ENCODE measurements around the gene MYOT.
"Not testable (repeated sequence)": the region's sequence is repeated elsewhere in the genome, so short reads cannot be mapped to it uniquely, and the experiment has no call there.

MYOT gene

DNA sequence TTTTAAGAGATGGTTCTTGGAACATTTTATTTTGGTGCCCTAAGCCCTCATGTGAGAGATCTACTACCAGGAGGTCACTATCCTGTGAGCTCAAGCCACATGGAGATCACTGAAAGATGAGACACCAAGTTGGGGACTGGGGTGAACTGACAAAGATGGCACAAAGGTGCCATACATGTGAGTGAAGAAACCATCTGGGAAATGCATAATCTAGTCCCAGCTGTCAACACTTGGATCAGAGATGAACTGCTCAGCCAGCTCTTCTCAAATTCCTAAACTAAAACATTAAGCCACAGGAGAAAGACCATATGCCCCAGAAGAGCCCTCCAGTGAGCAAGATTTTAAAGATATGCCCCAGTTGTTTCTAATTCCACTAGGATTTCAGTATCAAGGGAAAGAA, 22.2 kb upstream of the MYOT start:
- no peak for DNase-seq (ENCODE audit: low read depth)
- no peak overlapping the region for H3K4me3 ChIP-seq (ENCODE audit: low read depth, low read length)

DNA sequence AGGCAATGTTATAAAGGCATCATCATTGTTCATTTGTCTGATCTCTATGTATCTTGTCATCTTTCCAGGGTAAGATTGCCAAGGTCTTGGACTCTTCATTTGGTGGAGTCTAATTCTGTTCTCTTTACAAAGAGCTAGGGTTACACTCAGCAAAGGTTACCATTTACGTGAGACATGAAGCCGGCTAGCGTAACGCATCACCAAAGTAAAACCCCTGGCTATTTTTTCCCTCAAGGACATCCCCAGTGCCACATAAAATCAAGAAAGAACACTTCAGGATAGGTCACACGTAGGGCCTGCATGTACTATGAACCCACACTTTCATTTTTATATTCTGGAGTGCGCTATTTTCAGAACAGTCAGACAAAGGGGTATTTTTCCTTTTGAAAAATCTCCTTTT, 20.0 kb upstream of the MYOT start:
- H3K4me3 ChIP-seq (ENCODE audit: low read depth, low read length), result no peak overlapping the region
- DNase-seq (ENCODE audit: low read depth), result no peak

DNA sequence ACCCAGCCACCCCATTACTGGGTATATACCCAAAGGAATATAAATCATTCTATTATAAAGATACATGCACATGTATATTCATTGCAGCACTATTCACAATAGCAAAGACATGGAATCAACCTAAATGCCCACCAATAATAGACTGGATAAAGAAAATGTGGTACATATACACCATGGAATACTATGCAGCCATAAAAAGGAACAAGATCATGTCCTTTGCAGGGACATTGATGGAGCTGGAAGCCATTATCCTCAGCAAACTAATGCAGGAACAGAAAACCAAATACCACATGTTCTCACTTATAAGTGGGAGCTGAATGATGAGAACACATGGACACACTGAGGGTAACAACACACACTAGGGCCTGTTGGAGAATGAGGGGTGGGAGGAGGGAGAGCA, 14.5 kb upstream of the MYOT start:
- DNase-seq (ENCODE audit: low read depth); H3K4me3 ChIP-seq (ENCODE audit: low read depth, low read length): not testable (repeated sequence)

DNA sequence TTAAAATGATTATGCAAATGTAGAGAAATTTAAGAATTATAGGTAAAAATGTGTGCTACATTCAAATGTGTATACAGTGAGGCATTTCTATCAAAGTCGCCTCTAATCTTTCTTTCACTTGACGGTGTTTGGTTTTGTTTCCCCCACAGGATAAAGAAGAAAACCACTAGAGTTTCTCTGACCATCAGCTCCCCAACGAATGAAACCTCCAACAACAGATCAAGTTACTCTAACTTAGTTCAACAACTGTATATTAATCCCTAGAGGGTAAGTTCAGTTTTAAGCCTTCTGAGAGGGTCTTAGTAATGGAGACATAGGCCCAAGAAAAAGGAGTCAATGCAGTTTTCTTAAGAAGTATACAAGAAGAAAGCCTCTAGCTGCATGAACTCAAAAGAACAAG, 11.5 kb upstream of the MYOT start:
- DNase-seq (ENCODE audit: low read depth), result no peak
- no peak overlapping the region for H3K4me3 ChIP-seq (ENCODE audit: low read depth, low read length)

DNA sequence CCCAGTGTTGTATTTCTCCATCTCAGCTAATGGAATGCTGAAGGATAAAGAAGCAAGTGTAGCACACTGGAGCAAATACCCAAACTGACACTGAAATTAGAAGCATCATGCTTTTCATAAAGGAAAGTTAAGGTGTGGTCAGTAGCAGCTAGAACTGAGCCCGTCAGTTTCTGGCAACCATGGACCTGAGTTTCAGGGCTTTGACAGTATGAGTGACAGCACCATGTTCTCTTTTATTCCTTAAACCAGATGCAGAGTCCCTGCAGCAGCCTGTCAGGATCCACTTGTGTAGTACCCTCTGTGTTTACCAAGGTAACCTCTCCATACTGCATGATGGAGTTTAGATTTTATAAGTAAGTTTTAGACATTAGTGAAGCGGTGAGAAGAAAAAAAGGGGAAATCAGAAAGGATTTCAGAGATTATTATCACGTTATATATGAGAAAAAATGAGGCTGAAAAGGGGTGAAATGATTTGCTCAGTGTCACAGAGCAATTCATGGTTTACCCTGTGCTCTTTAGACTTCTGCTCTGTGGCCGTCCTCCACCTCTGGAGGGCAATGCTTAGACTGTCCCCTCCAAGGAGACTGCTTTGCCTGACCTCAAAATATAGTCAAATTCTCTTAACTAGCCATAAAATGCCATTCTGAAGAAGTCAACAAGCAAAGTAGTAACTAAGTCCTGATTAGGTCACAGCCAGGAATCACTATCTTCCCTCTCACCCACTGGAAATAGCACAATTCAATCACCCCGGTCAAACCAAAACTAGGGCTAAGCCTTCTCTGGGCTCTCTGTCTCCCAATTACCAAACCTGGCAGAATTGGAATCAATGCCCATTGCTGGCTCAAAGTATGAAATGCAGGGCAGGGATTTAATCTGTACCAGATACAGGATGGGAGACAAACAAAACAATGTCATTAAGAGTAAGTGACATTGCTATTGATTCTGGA, 10.5 kb upstream of the MYOT start:
- no peak for DNase-seq (ENCODE audit: low read depth)
- no peak overlapping the region for H3K4me3 ChIP-seq (ENCODE audit: low read depth, low read length)

DNA sequence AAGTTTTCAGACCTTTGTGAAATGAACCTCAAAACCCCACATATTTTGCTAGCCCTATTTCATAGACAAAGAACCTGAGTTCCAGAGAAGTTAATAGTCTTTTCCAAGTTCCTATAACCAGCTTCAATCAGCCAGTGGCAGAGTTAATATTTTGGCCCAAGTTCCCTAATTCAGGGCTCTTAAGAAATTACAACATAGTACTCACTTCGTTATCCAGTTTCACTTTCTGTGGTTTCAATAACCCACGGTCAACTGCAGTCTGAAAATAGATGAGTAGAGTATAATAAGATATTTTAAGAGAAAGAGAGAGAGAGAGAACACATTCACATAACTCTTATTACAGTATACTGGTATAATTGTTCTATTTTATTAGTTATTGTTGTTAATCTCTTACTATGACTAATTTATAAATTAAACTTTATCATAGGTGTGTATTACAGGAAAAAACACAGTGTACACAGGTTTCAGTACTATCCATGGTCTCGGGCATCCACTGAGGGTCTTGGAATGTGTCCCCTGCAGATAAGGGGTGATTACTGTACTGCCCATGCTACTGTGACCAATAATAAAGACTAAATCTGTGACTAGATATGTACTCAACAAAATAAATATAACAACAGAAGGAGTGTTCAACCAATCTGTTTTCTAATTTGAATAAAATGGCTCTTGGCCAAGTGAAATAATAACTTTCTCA, 9.3 kb upstream of the MYOT start:
- no peak overlapping the region for H3K4me3 ChIP-seq (ENCODE audit: low read depth, low read length)

DNA sequence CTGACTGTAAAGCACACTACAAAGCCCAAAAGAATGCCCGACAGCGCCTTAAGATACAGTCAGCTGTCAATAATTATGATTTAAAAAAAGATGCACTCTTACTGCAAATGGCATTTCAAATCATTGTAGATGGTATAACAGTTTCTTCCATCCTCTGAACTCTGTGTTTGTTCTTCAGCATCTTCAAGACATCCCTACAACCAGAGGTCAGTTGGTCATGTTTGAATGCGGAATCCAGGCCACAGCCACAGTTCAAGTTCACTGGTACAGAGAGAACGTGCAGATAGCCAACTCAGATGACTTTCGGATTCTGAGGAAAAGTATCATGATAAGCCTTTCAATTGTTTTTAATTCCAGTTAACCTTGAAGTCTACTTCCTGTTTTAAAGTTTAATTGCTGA, 8.7 kb upstream of the MYOT start:
- H3K4me3 ChIP-seq (ENCODE audit: low read depth, low read length), result no peak overlapping the region
- no peak for DNase-seq (ENCODE audit: low read depth)

More for the DNA sequence above, 9.3 kb upstream of the MYOT start:
- no peak for DNase-seq (ENCODE audit: low read depth)

DNA sequence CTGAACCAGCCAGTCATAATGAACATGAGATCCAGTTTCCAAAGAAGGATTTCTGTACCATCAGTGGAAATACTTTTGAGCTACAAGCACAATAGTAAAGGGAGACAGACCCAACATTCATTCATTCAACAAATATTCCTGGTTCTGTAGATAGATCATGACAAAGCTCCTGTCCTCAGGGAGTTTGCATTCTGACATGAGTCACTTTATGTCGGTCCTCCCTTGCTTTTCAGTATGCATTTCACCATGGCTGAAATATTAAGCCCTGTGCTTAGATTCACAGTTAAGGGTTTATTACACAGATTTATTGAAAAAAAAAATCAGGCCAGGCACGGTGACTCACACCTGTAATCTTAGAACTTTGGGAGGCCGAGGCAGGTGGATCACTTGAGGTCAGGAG, 5.4 kb upstream of the MYOT start:
- DNase-seq (ENCODE audit: low read depth), result no peak
- H3K4me3 ChIP-seq (ENCODE audit: low read depth, low read length), result no peak overlapping the region

DNA sequence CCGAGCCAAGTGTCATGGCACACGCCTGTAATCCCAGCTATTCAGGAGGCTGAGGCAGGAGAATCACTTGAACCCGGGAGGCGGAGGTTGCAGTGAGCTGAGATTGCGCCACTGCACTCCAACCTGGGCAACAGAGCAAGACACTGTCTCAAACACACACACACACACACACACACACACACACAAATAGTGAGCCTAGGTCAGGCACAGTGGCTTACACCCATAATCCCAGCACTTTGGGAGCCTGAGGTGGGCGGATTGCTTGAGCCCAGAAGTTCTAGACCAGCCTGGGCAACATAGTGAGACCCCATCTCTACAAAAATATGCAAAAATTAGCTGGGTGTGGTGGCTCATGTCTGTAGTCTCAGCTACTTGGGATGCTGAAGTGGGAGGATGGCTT, 4.0 kb upstream of the MYOT start:
- not testable (repeated sequence) for DNase-seq (ENCODE audit: low read depth); H3K4me3 ChIP-seq (ENCODE audit: low read depth, low read length)

DNA sequence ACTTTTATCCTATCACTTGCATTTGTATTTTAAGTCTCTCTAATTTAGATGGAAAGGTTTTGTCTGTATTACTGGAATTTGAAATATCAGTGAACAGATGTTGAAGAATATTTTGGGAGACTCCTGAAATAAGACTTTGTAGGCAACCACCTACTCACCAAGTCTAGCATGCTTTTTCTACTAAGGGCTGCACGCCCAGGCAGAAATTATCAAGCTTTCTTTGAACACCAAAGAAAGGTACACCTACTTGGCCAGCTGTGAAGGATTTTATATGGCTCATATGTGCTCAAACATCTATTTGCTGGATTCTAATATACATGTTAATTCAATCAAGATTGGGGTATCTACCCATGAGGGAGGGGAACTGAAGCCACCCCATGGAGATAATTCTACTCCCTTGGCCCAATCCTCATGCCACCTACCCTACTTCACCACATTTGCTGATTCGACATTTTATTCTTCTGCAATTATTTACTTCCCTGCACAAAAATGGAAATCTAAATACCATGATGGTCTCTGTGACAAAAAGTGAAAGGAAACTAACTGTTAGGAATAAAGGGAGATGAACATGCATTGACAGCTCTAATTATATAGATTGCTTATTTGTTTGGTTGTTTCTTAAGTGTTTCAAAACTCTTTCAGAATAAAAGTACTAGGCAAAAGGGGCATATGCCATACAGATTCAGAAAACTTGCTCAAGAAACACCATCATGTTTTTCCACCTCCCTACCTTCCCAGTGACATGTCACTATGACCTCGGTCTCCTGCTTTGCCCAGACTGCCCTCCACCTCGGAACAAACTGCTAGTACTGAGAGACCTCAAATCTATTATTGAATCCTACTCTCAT, 895 bp upstream of the MYOT start:
- no peak for DNase-seq (ENCODE audit: low read depth)
- H3K4me3 ChIP-seq (ENCODE audit: low read depth, low read length), result no peak overlapping the region

DNA sequence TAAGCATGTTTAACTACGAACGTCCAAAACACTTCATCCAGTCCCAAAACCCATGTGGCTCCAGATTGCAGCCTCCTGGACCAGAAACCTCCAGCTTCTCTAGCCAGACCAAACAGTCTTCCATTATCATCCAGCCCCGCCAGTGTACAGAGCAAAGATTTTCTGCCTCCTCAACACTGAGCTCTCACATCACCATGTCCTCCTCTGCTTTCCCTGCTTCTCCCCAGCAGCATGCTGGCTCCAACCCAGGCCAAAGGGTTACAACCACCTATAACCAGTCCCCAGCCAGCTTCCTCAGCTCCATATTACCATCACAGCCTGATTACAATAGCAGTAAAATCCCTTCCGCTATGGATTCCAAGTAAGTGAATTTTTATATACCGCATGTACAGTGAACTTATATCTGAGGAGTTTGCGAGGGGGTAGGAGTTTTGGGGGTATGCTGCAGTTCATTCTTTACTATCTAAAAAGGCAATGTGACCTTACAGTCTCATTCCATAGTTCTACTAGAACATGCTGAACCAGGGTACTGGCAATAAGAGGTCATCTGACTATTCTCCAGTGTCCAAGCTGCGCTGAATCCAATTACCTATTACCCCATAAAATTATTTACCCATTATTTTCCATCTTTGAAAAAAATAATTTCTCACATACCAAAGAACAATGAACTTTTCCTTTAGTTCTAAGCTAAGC, 3.1 kb downstream of the MYOT start:
- no peak for DNase-seq (ENCODE audit: low read depth)
- no peak overlapping the region for H3K4me3 ChIP-seq (ENCODE audit: low read depth, low read length)

DNA sequence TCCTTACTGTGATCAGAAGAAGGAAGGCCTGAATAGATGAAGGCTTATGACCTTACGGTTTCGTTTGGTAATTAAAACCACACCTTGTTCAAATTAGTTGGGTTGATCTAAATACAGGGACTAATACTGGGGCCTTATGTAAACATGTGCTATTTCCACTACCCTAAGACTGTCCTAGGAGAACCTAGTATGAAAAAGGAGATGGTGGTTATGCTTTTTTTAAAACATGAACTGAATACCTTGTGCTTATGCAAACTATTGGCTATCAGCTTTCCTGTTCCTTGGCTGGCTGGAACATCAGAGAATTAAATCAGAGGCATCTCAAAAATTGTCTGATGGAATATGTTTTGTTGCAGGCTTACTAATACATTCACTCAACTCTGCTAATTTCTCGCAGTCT, 3.9 kb downstream of the MYOT start:
- no peak for DNase-seq (ENCODE audit: low read depth)
- H3K4me3 ChIP-seq (ENCODE audit: low read depth, low read length), result no peak overlapping the region

DNA sequence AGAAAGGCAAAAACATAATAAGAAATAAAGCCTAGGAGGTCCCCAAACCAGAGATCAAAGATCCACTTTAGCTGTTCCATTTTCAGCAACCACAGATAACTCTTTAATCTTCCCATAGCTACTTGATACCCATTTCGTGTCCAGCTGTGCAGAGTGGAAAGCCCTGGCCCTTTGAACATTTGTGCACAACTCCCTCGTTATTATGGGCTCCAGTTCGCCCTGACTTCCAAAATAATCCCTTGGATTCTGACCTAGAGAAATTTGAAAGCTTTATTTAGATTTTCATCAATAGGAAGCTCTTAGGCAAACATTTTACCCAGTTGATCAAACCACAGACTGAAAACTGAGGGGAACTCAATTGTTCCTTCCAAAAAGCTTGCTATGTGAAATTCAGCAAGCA, 4.8 kb downstream of the MYOT start:
- no peak for DNase-seq (ENCODE audit: low read depth)
- H3K4me3 ChIP-seq (ENCODE audit: low read depth, low read length), result no peak overlapping the region

DNA sequence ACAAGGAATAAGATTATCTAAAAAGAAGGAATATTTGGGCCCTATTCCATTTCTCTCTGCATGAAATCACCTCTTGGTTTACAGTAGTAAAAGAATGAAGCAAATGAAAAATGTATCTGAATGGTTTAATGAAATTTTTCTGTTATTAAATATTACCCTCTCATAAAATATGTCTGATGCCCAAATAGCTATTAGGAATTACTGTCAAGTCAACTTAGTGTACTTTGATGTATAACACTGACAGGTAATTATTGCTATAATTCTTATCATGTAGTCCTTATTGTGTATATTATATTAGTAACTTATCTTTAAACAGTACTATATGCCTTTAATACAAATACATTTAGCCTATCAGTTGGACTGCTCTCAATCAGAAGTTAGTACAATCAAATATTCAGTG, 8.4 kb downstream of the MYOT start:
- H3K4me3 ChIP-seq (ENCODE audit: low read depth, low read length), result no peak overlapping the region
- DNase-seq (ENCODE audit: low read depth), result no peak

DNA sequence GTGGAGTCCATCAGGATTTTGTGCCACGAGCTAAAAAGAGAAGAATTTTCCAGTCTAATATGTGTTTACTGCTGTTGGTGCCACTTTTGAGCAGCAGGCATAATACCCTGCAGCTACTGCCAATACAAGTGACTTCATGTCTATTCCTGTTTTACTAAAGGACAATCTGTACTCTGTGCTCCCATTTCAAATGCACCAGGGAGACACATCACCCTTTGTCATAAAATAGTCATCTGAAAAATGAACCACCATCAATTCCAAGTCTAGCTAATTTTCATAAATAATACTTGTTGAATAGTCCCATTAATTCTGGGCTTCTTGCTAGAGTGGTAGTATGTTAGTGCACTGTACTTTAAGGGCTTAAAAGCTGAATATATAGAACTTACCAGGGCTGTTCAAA, 12.7 kb downstream of the MYOT start:
- no peak for DNase-seq (ENCODE audit: low read depth)
- H3K4me3 ChIP-seq (ENCODE audit: low read depth, low read length), result no peak overlapping the region

DNA sequence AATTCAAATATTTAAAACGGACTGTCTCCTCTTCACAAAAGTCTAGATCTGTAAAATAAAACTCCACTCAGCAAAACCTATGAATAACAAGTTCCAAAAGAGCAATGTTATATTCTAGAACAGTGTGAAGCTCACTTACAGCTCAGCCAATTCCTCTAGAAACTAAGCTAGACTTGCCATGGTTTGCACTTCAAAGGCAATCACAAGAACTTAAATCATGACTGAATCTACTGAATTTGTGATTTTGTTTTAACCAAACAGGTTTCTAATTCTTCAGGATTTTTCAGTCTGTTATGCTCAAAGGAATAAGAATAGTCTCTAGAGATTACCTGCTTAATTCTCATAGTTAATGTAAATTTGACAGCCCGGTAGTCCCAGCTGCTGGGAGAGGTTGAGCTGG, 20.2 kb downstream of the MYOT start:
- DNase-seq (ENCODE audit: low read depth), result no peak
- no peak overlapping the region for H3K4me3 ChIP-seq (ENCODE audit: low read depth, low read length)

DNA sequence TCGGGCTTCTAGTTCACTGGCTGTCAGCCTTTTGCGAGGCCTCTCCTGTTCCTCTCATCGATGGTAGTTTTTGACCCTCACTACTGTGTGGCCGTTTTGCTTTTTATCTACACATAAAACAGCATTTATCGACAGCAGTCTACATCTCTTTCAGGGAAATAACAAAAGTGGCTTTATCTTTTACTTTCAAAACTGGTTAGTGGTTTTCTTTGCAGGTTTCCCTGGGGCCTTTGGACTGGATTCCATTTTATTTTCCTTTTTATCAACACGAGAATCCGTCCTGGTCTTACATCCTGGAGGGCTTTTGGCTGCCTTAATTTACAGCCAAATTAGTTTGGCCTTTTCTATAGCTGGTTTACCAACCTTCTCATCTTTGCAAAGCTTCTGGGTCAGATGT, 20.8 kb downstream of the MYOT start:
- H3K4me3 ChIP-seq (ENCODE audit: low read depth, low read length), result peak overlapping the region; percentile 59
- no peak for DNase-seq (ENCODE audit: low read depth)

DNA sequence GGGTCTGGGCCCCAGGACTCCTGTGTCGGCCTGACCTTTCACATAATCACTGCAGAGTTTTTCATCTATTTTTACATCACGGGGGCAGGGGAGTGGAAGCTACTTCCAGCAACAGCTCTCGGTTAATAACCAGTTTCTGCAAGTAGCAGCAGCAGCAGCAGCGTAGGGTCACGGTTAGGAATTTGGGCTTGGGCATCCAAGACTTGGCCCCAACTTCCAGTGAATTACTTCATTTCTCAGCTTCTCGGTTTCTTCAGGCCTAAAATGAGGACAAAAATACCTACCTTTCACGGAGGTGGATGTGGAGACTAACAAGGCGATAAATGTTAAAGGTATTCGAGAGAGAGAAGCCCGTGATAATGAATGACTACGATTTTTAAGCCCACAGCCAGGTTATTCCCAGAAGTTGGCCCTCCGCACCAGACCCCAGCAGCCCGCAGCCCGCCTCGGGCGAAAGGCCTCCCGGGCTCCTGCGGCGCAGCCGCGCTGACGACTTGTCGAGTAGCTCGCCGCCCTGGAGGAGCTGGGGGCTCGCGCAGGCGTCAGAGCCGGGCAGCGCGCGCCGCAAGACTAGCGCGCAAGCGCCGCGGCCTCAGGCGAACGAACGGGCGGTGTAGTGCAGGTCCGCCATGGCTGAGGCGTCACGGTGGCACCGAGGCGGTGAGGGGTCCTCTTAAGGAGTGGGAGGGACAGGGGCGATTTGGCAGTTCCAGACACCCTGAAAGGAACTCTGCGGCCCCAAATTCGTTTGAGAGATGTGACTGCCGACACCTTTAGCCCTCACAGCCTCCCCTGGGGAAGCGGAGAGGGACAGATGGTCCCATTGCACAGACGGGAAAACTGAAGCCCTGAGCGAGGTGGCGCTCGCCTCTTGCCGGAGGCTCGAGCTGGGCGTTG, 21.5 kb downstream of the MYOT start, which contains the start of gene PKD2L2:
Gene PKD2L2 (plus strand): TSS at position 595 of the 897 bp plus-strand sequence. CDS start 35 bp downstream, at position 630.
- peak within 1 kb of the TSS; percentile 59 for H3K4me3 ChIP-seq (ENCODE audit: low read depth, low read length)
- DNase-seq (ENCODE audit: low read depth), result peak; percentile 61
